Tibial nerve (tissue), 3 donors: ENCODE results near the gene FGF14.

Source experiments
- CTCF ChIP-seq, 5 experiments: fragments of 200-600 bp in 3 of 5; fragments of 450-650 bp in 2 of 5; sonication (generic) in 3 of 5; IDR thresholded peaks; one replicate each; pipeline ENCODE4 v1.5.1; 2016 to 2019; ENCODE audit warnings: antibody characterized with exemption in 5 of 5, mild to moderate bottlenecking in 3 of 5, moderate library complexity in 2 of 5
- POLR2A ChIP-seq, 2 donors: fragments of 450-650 bp; IDR thresholded peaks; one replicate each; pipeline ENCODE4 v1.6.1; 2017; ENCODE audit warnings: antibody characterized with exemption in 2 of 2, mild to moderate bottlenecking in 2 of 2, moderate library complexity in 2 of 2

- TF ChIP-seq CTCF (IDR thresholded peaks at IDR 0.05) (peak; percentile 18 to 44 (median 41)), POLR2A (IDR thresholded peaks at IDR 0.05) (no peak)
These were observed 459.8 kb downstream of the FGF14 start for GRCh38 chr13:101942038-101942437.
